NCI-H774 (cell line): ENCODE measurements around the gene UNC5B.

Source experiments
- DNase-seq: peaks from one replicate; lab custom pipeline; 2025; lab: John Stamatoyannopoulos, UW

UNC5B gene

DNA sequence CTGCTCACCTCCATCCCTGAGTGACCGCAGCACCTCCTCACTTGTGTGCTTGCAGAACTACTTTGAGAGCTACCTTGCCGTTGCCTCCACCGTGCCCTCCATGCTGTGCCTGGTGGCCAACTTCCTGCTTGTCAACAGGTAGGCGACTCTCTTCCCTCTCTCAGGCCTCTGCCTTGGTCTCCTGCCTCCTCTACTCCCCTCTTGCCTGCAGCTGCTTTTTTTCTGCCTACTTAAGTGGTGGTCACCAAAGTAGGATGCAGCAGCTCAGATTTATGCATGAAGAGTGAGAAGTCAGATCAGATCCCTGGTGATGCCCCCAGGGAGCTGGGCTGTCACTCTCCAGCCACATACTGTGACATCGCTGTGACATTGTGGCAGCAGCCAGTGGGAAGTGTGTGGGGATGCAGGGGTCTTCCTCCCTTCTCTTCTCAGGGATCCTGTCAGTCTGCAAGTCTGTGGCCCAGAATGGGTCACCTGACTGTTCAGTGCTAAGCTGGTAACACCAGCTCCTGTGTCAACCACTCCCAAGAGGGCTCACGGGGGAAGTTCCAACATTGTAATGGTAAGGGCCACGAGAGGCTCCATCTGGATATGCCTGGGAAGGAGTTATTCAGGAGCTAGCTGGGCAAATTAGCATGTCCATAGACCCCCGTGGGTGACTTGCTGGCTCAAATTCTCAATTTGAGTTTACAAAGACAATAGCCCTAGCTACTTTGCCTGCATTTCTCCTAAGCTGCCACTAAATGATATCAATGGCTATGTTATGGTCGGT, 132.0 kb downstream of the UNC5B start:
- DNase-seq, result no peak

- DNase-seq, result no peak
These were observed 132.7 kb downstream of the UNC5B start for GRCh38 chr10:71344993-71345480.

- no peak for DNase-seq
These were observed 133.3 kb downstream of the UNC5B start for GRCh38 chr10:71345694-71346093.

DNA sequence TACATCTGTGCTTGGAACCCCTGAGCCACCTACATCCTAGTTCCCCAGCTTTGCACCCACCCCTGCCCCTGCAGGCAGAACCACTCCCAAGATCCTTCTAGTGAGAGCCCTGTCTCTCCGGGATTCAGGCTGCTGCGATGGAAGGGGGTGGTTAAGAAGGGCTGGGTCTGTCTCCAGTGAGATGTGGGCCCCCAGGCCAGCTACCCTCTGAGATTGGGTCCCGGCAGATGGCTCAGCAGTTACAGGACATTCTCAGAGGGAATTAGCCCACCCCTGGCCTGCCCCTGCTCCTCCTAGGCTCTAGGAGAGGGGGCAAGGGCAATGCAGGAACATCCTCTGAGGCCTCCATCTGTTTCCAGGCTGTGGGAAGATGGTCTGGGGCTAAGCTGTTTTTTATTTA, 134.4 kb downstream of the UNC5B start:
- DNase-seq, result no peak

- no peak for DNase-seq
These were observed 135.4 kb downstream of the UNC5B start for GRCh38 chr10:71347587-71348395.

DNA sequence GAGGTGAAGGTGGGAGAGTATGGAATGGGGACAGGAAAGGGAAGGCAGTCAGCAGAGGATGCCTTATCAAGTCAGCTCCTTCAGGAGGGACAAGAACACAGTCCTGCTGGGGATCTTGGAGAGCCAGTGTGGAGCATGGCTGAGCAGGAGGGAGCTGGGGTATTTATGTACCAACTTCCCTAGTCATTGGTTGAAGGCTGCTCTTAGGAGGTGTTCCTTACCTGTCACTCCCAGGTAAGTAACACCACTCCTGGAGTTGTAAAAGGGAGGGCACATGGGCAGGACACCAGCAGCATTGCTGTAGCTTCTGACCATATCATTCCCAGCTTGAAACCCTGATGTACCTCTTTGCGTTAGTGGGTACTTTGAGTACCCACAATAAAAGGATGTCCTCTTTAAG, 136.5 kb downstream of the UNC5B start:
- DNase-seq, result no peak

- no peak for DNase-seq
These were observed 137.0 kb downstream of the UNC5B start for GRCh38 chr10:71349406-71349805.

DNA sequence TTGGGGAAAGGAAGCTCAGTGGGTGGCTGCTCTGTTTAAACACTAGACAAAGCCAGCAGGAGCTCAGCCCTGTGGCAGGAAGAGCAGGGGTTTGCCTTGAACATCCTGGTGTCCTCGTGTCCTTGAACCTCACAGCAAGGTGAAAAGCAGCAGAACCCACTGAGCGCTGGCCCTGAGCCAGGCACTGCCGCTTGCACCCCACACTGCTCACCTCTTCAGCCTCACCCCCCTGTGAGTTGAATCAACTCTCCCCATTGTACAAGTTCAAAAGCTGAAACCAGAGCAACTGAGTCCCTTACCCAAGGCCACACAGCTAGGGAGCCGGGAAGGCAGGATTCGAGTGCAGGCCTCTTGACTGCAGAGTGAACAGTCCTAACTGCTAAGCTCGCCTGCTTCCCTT, 138.7 kb downstream of the UNC5B start:
- DNase-seq, result no peak

DNA sequence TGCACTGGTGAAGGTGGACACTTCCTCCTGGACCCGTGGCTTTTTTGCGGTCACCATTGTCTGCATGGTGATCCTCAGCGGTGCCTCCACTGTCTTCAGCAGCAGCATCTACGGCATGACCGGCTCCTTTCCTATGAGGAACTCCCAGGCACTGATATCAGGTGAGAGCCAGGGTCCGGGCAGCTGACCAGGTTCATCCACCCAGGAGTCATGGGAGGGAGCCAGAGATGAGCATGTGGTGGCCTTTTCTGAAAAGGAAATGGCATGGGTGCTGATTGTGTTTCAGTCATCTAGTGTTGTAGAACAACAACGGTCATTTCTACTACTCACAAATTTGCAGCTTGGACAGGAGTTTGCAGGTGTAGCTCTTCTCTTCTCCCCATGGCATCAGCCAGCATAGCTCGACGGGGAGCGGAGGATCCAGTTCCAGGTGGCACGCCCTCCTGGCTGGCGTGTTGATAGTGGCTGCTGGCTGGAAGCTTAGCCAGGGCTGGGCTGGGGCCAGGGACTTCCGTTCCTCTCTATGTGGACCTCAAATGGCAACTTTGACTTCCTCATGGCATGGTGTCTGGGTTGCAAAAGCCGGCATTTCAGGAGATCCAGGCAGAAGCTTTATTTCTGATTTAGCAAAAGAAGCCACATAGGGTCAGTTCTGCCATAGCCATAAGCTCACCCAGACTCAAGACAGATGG, 139.4 kb downstream of the UNC5B start:
- DNase-seq, result no peak
